DOHH2 (cell line): ENCODE results near the gene HHLA2.

Experiments
- EZH2phosphoT487 ChIP-seq: fragments of 200-600 bp; sonication (generic); IDR thresholded peaks from 2 replicates; pipeline ENCODE4 v1.6.1; 2017; ENCODE audit warnings: borderline replicate concordance, mild to moderate bottlenecking, antibody characterized with exemption, low read length, moderate library complexity, mixed read lengths
- TF ChIP-seq, protein P1 (sequence below): fragments of 200-600 bp; sonication (generic); IDR thresholded peaks from one replicate; pipeline ENCODE4 v1.5.1; 2014; ENCODE audit warnings: antibody characterized with exemption, mild to moderate bottlenecking, low read depth, low read length; ENCODE audit not compliant: poor library complexity, severe bottlenecking

DNA sequence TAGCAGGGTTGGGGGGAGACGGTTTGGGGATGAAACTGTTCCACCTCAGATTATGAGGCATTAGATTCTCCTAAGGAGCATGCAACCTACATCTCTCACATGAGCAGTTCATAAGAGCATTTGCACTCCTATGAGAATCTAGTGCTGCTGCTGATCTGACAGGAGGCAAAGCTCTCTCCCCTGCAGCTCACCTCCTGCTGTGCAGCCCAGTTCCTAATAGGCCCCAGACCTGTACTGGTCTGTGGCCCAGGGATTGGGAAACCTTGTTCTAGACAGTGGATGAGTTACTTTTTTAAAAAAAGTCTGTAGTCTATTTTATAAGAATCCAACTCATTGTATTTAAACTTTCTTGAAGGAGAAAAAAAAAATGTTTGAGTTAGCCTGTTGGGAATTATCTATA lies 100.0 kb downstream of the HHLA2 start:
- TF ChIP-seq, protein P1, sequence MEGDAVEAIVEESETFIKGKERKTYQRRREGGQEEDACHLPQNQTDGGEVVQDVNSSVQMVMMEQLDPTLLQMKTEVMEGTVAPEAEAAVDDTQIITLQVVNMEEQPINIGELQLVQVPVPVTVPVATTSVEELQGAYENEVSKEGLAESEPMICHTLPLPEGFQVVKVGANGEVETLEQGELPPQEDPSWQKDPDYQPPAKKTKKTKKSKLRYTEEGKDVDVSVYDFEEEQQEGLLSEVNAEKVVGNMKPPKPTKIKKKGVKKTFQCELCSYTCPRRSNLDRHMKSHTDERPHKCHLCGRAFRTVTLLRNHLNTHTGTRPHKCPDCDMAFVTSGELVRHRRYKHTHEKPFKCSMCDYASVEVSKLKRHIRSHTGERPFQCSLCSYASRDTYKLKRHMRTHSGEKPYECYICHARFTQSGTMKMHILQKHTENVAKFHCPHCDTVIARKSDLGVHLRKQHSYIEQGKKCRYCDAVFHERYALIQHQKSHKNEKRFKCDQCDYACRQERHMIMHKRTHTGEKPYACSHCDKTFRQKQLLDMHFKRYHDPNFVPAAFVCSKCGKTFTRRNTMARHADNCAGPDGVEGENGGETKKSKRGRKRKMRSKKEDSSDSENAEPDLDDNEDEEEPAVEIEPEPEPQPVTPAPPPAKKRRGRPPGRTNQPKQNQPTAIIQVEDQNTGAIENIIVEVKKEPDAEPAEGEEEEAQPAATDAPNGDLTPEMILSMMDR = no peak
- TF ChIP-seq EZH2phosphoT487 = no peak
